ENCODE measurements around the gene PA2G4. TPM values are rescaled to one million over a fixed set of nuclear protein-coding genes. Genes with fewer than 3 reads are reported as not detected.
A peak's percentile ranks its signal among the peaks of the same experiment; 100 is the strongest.
"Not testable (repeated sequence)": the region's sequence is repeated elsewhere in the genome, so short reads cannot be mapped to it uniquely, and the experiment has no call there.

PA2G4 gene
- total RNA-seq, 1 experiment from 2014 or later, result 175 TPM

DNA sequence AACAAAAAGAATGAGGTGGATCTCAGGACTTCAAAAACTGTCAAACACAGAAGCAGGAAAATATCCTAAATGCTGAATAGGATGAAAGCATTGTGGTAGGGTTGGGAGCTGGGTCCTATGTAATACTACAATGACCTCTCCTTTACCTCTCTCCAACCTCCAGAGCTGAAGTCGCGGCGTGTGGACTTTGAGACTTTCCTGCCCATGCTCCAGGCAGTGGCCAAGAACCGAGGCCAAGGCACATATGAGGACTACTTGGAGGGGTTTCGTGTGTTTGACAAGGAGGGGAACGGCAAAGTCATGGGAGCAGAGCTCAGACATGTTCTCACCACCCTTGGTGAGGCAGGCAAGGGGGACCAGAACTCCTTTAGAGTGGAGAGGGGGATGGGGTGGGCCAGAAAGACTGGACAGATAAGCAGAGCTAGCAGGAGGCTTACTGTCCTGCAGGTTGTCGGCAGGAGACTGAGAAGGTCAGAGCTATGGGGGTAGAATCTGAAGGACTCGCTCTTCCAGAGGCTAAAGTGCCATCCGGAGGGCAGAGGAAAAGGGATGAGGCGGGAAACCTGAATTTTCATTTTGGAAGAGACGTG, 51.0 kb downstream of the PA2G4 start:
- in situ Hi-C loops (cut with HindIII; ENCODE audit: low pct_unique_long_range_greater_than_20kb, low sequenced_read_pairs), result no loop called here
- CTCF ChIA-PET, result interaction anchor here (0.5 kb wide), 1 partner anchor 35 kb away, joined by 4 read pairs; no protein-coding TSS in a partner anchor
- no TSS peak for BruUV-seq (replicated peaks)

DNA sequence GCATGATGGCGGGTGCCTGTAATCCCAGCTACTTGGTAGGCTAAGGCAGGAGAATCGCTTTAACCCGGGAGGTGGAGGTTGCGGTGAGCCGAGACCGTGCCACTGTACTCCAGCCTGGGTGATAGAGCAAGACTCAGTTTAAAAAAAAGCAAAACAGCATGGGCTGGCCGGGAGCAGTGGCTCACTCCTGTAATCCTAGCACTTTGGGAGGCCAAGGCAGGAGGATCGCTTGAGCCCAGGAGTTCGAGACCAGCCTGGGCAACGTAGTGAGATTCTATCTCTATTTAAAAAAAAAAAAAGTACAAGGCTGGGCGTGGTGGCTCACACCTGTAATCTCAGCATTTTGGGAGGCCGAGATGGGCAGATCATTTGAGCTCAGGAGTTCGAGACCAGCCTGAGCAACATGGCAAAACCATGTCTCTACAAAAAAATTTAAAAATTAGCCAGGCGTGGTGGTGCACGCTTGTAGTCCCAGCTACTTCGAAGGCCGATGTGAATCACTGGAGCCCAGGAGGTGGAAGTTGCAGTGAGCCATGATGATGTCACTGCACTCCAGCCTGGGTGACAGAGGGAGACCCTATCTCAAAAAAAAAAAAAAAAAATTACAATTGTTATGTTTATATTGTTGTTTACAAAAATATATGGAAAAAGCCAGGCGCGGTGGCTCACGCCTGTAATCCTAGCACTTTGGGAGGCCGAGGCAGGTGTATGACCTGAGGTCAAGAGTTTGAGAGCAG, 52.3 kb downstream of the PA2G4 start:
- H3K9me3 ChIP-seq (ENCODE audit: control insufficient read depth, insufficient read depth, low read depth, low read length); H3K36me3 ChIP-seq (ENCODE audit: control insufficient read depth, insufficient read depth, low read length); POLR2A ChIA-PET; CTCF ChIA-PET; BruUV-seq (replicated peaks); H3K27me3 ChIP-seq (ENCODE audit: control insufficient read depth, insufficient read depth, low read length); ATAC-seq; in situ Hi-C loops (cut with HindIII; ENCODE audit: low pct_unique_long_range_greater_than_20kb, low sequenced_read_pairs); DNase-seq (ENCODE audit: low read depth, low spot score): not testable (repeated sequence)
- peak overlapping the region; percentile 92 for H3K27ac ChIP-seq (ENCODE audit: low read length)
- H3K4me1 ChIP-seq (ENCODE audit: control insufficient read depth, insufficient read depth, low read length), result peaks cover 39% of the 10 kb centered on the region
- intact Hi-C loops (cut with micrococcal nuclease; ENCODE audit: unreplicated experiment), result loop anchor here (5.0 kb wide), 1 partner anchor 39 kb away; the partner anchor contains the start of genes RPL41 and ZC3H10
- peak overlapping the region; percentile 74 to 78; a peak in 3 of 4 replicates for H3K4me3 ChIP-seq (ENCODE audit: low read depth in 2 of 2, low read length in 2 of 2)

More for the DNA sequence above, 51.0 kb downstream of the PA2G4 start:
- Histone ChIP-seq H3K9me3 (ENCODE audit: control insufficient read depth, insufficient read depth, low read depth, low read length) (no peaks in the 10 kb centered on the region), H3K27me3 (ENCODE audit: control insufficient read depth, insufficient read depth, low read length) (no peaks in the 10 kb centered on the region), H3K4me1 (ENCODE audit: control insufficient read depth, insufficient read depth, low read length) (peaks cover 38% of the 10 kb centered on the region), H3K36me3 (ENCODE audit: control insufficient read depth, insufficient read depth, low read length) (peaks cover 5% of the 10 kb centered on the region; the same call in 1 of the 2 replicates), H3K4me3 (ENCODE audit: low read depth in 2 of 2, low read length in 2 of 2) (no peak overlapping the region), H3K27ac (ENCODE audit: low read length) (no peak overlapping the region)
- ATAC-seq (no peak), DNase-seq (ENCODE audit: low read depth, low spot score) (no peak)
- POLR2A ChIA-PET, result interaction anchor here (0.6 kb wide), 1 partner anchor 36 kb away, joined by 3 read pairs; no protein-coding TSS in a partner anchor
- TF ChIP-seq POLR2AphosphoS5 (IDR thresholded peaks at IDR 0.05; ENCODE audit: low read depth, low read length) (no peak), TCF7L2 (IDR thresholded peaks at IDR 0.05; ENCODE audit: low read depth, low read length) (no peak), SIN3A (IDR thresholded peaks at IDR 0.05; ENCODE audit: borderline replicate concordance, insufficient read depth, low read depth, low read length) (no peak)
- TF ChIP-seq, protein P1, sequence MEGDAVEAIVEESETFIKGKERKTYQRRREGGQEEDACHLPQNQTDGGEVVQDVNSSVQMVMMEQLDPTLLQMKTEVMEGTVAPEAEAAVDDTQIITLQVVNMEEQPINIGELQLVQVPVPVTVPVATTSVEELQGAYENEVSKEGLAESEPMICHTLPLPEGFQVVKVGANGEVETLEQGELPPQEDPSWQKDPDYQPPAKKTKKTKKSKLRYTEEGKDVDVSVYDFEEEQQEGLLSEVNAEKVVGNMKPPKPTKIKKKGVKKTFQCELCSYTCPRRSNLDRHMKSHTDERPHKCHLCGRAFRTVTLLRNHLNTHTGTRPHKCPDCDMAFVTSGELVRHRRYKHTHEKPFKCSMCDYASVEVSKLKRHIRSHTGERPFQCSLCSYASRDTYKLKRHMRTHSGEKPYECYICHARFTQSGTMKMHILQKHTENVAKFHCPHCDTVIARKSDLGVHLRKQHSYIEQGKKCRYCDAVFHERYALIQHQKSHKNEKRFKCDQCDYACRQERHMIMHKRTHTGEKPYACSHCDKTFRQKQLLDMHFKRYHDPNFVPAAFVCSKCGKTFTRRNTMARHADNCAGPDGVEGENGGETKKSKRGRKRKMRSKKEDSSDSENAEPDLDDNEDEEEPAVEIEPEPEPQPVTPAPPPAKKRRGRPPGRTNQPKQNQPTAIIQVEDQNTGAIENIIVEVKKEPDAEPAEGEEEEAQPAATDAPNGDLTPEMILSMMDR (IDR thresholded peaks at IDR 0.05), result no peak
- TF ChIP-seq, protein P2, sequence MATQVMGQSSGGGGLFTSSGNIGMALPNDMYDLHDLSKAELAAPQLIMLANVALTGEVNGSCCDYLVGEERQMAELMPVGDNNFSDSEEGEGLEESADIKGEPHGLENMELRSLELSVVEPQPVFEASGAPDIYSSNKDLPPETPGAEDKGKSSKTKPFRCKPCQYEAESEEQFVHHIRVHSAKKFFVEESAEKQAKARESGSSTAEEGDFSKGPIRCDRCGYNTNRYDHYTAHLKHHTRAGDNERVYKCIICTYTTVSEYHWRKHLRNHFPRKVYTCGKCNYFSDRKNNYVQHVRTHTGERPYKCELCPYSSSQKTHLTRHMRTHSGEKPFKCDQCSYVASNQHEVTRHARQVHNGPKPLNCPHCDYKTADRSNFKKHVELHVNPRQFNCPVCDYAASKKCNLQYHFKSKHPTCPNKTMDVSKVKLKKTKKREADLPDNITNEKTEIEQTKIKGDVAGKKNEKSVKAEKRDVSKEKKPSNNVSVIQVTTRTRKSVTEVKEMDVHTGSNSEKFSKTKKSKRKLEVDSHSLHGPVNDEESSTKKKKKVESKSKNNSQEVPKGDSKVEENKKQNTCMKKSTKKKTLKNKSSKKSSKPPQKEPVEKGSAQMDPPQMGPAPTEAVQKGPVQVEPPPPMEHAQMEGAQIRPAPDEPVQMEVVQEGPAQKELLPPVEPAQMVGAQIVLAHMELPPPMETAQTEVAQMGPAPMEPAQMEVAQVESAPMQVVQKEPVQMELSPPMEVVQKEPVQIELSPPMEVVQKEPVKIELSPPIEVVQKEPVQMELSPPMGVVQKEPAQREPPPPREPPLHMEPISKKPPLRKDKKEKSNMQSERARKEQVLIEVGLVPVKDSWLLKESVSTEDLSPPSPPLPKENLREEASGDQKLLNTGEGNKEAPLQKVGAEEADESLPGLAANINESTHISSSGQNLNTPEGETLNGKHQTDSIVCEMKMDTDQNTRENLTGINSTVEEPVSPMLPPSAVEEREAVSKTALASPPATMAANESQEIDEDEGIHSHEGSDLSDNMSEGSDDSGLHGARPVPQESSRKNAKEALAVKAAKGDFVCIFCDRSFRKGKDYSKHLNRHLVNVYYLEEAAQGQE (IDR thresholded peaks at IDR 0.05; ENCODE audit: insufficient read depth in 1 of 2, low read depth in 2 of 2, low read length in 1 of 2), result no peak
- intact Hi-C loops (cut with micrococcal nuclease; ENCODE audit: unreplicated experiment), result loop anchor here (5.0 kb wide), 1 partner anchor 38 kb away; the partner anchor contains the start of genes RPL41 and ZC3H10
